SK-N-SH (cell line): ENCODE results near the gene BTRC. TPM values are rescaled to one million over a fixed set of nuclear protein-coding genes. Genes with fewer than 3 reads are reported as not detected.

Source experiments
- CTCF ChIA-PET: fragments of 300-600, 350-600 bp; formaldehyde crosslinking; extraction: SDS; loops from one replicate; lab custom pipeline; 2021; lab: Yijun Ruan, JAX
- POLR2A ChIA-PET: fragments of 350-600 bp; sonication (Branson Sonifier 250); formaldehyde crosslinking; extraction: SDS; loops from one replicate; lab custom pipeline; 2020; ENCODE audit warnings: antibody characterized with exemption, inconsistent platforms; lab: Yijun Ruan, JAX
- DNase-seq: peaks from one replicate; pipeline ENCODE4 v3.0.0; 2012
- H2AFZ ChIP-seq: fragments of 200-600 bp; sonication (generic); 2 replicates; pipeline ENCODE4 v1.8.1; 2016; ENCODE audit warnings: antibody characterized with exemption, mild to moderate bottlenecking, low read depth
- H3F3A ChIP-seq: fragments of 200-600 bp; sonication (generic); replicated peaks from 2 replicates; pipeline ENCODE3; 2016; ENCODE audit warnings: antibody characterized with exemption, mild to moderate bottlenecking; ENCODE audit not compliant: insufficient read depth
- H3K27ac ChIP-seq, 2 experiments: fragments of 200-500 bp in 1 of 2; fragments of 200-600 bp in 1 of 2; sonication (Bioruptor generic) in 1 of 2; sonication (generic), shearing (Covaris generic) in 1 of 2; 2 replicates each; pipeline versions ENCODE4 v1.5.1 to v1.6.1; 2014 to 2016; ENCODE audit warnings: low read depth in 2 of 2, inconsistent platforms in 1 of 2, low read length in 1 of 2, mild to moderate bottlenecking in 1 of 2, mixed read lengths in 1 of 2
- H3K27me3 ChIP-seq: fragments of 200-600 bp; sonication (generic), shearing (Covaris generic); 2 replicates; pipeline ENCODE4 v1.6.1; 2016; ENCODE audit warnings: mixed run types; ENCODE audit not compliant: insufficient read depth
- H3K36me3 ChIP-seq, 2 experiments: fragments of 200-500 bp in 1 of 2; fragments of 200-600 bp in 1 of 2; sonication (Bioruptor generic) in 1 of 2; sonication (generic) in 1 of 2; replicated peaks in 1 of 2; 2 replicates each; pipeline versions ENCODE3 to v1.5.1; 2014 to 2016; ENCODE audit warnings: low read length in 1 of 2, mild to moderate bottlenecking in 1 of 2; ENCODE audit not compliant: insufficient read depth in 2 of 2, control insufficient read depth in 1 of 2
- H3K4me1 ChIP-seq, 2 experiments: fragments of 200-500 bp in 1 of 2; fragments of 200-600 bp in 1 of 2; sonication (Bioruptor generic) in 1 of 2; sonication (generic), shearing (Covaris generic) in 1 of 2; 2 replicates each; pipeline versions ENCODE4 v1.5.1 to v1.6.1; 2014 to 2016; ENCODE audit warnings: low read depth in 1 of 2, low read length in 1 of 2, mixed run types in 1 of 2; ENCODE audit not compliant: insufficient read depth in 2 of 2, control insufficient read depth in 1 of 2
- H3K4me2 ChIP-seq: fragments of 200-600 bp; sonication (generic), shearing (Covaris generic); 2 replicates; pipeline ENCODE4 v1.6.1; 2017; ENCODE audit warnings: mixed run types
- H3K4me3 ChIP-seq, 2 experiments: fragments of 200-500 bp in 1 of 2; fragments of 200-600 bp in 1 of 2; sonication (Bioruptor generic) in 1 of 2; sonication (generic), shearing (Covaris generic) in 1 of 2; 2 replicates each; pipeline versions ENCODE4 v1.5.1 to v1.8.1; 2014 to 2016; ENCODE audit warnings: low read depth in 2 of 2, inconsistent platforms in 1 of 2, low read length in 1 of 2, mild to moderate bottlenecking in 1 of 2, mixed read lengths in 1 of 2, moderate library complexity in 1 of 2
- H3K79me2 ChIP-seq: fragments of 200-600 bp; sonication (generic); 2 replicates; pipeline ENCODE4 v1.8.1; 2017; ENCODE audit warnings: mild to moderate bottlenecking; ENCODE audit not compliant: insufficient read depth
- H3K9ac ChIP-seq: fragments of 200-600 bp; sonication (generic); 2 replicates; pipeline ENCODE4 v1.6.1; 2017; ENCODE audit warnings: mixed run types
- H3K9me2 ChIP-seq: fragments of 200-600 bp; sonication (generic); 2 replicates; pipeline ENCODE4 v1.6.1; 2017; ENCODE audit warnings: mixed run types
- H3K9me3 ChIP-seq: fragments of 200-600 bp; sonication (generic); 2 replicates; pipeline ENCODE4 v1.6.1; 2017; ENCODE audit warnings: mixed run types, mild to moderate bottlenecking, moderate library complexity
- H4K20me1 ChIP-seq: fragments of 200-600 bp; sonication (generic); 2 replicates; pipeline ENCODE4 v1.6.1; 2017; ENCODE audit warnings: mild to moderate bottlenecking, mixed run types; ENCODE audit not compliant: insufficient read depth
- FOSL2 ChIP-seq: IDR thresholded peaks from 2 replicates; pipeline ENCODE4 v1.4.0; 2012; ENCODE audit warnings: low read depth, mild to moderate bottlenecking, moderate library complexity, borderline replicate concordance
- MEF2A ChIP-seq: IDR thresholded peaks from 2 replicates; pipeline ENCODE4 v1.4.0; 2012; ENCODE audit warnings: low read depth, borderline replicate concordance
- NFIC ChIP-seq: IDR thresholded peaks from 2 replicates; pipeline ENCODE4 v1.4.0; 2012; ENCODE audit warnings: borderline replicate concordance
- RAD21 ChIP-seq: IDR thresholded peaks from 2 replicates; pipeline ENCODE4 v1.6.1; 2012; ENCODE audit warnings: mild to moderate bottlenecking, low read length
- REST ChIP-seq: IDR thresholded peaks from 2 replicates; pipeline ENCODE4 v1.6.1; 2012; ENCODE audit warnings: mild to moderate bottlenecking, low read depth, low read length, moderate library complexity
- YY1 ChIP-seq: IDR thresholded peaks from 2 replicates; pipeline ENCODE4 v1.4.0; 2012; ENCODE audit warnings: low read depth, mild to moderate bottlenecking
- ZBTB33 ChIP-seq: IDR thresholded peaks from 2 replicates; pipeline ENCODE4 v1.4.0; 2012; ENCODE audit warnings: low read depth, borderline replicate concordance
- WGBS: methylation state at CpG from one replicate; pipeline ENCODE4 v1.1.6; 2017; ENCODE audit warnings: low lambda C conversion rate; 5-methylcytosine and 5-hydroxymethylcytosine counted together
- polyA plus RNA-seq, 3 experiments: library from polyadenylated mRNA; depleted of rRNA; stranded (reverse); fragments of >200 nt; gene quantifications; 2 replicates each; pipeline ENCODE4 v1.2.3, GENCODE V29; 2012
- TF ChIP-seq, protein P1 (sequence below): fragments of 150-350 bp; IDR thresholded peaks from 2 replicates; pipeline ENCODE4 v1.6.1; 2017; ENCODE audit warnings: antibody characterized with exemption, low read length, low read depth, borderline replicate concordance
- TF ChIP-seq, protein P2 (sequence below): IDR thresholded peaks from 2 replicates; pipeline ENCODE4 v1.4.0; 2012; ENCODE audit warnings: low read depth, borderline replicate concordance

BTRC gene
- polyA plus RNA-seq, 1 of the 3 experiments (the other 2 are of a cell fraction), result 6.5 TPM

DNA sequence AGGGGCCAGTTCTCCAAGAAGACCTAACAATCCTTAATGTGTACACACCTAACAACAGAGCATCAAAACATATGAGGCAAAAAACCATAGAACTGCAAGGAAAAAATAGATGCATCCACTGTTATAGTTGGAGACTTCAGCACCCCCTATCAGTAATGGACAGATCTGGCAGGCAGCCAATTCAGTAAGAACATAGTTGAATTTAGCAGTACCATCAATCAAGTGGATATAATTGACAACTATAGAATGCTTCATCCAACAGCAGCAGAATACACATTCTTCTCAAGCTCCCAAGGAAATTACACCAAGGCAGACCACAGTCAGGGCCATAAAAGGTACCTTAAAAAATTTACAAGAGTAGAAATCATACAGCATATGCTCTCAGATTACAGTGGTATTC is 191.9 kb downstream of the BTRC start:
- Histone ChIP-seq H3K9ac (no peak overlapping the region), H3K4me3 (no peak overlapping the region), H3K27ac (no peak overlapping the region), H2AFZ (no peak overlapping the region), H3F3A (no peaks in the 10 kb centered on the region), H3K9me2 (no peaks in the 10 kb centered on the region), H3K4me1 (no peaks in the 10 kb centered on the region), H3K4me2 (no peak overlapping the region), H3K9me3 (no peaks in the 10 kb centered on the region), H3K27me3 (no peaks in the 10 kb centered on the region), H4K20me1 (no peaks in the 10 kb centered on the region), H3K36me3 (peaks cover 4 to 6% of the 10 kb centered on the region in 2 experiments), H3K79me2 (no peaks in the 10 kb centered on the region)
- TF ChIP-seq NFIC, result peak; percentile 15; the same call in 1 of the 2 replicates
- TF ChIP-seq REST, result no peak
- ChIA-PET CTCF (interaction anchor here (1.2 to 2.8 kb wide), 6 partner anchors 8 to 331 kb away, joined by 3 to 13 read pairs (median 4); no protein-coding TSS in a partner anchor), POLR2A (no interaction called here)
- DNase-seq, result peak; percentile 32

GRCh38 chr10:101550965-101551364 is 197.0 kb downstream of the BTRC start:
- Histone ChIP-seq H3K4me1 (no peaks in the 10 kb centered on the region), H3K9me3 (no peaks in the 10 kb centered on the region), H3K9ac (no peak overlapping the region), H3K27ac (no peak overlapping the region), H3K4me3 (no peak overlapping the region), H3F3A (no peaks in the 10 kb centered on the region), H3K27me3 (no peaks in the 10 kb centered on the region), H3K79me2 (no peaks in the 10 kb centered on the region), H3K9me2 (no peaks in the 10 kb centered on the region), H3K4me2 (no peak overlapping the region), H4K20me1 (no peaks in the 10 kb centered on the region), H2AFZ (no peak overlapping the region), H3K36me3 (peaks cover 4 to 29% of the 10 kb centered on the region in 2 experiments)
- POLR2A ChIA-PET, result no interaction called here
- CTCF ChIA-PET, result interaction anchor here (1.6 kb wide), 1 partner anchor 30 kb away, joined by 4 read pairs; no protein-coding TSS in a partner anchor
- no peak for DNase-seq
- no peak for TF ChIP-seq RAD21
- no peak for TF ChIP-seq YY1
- TF ChIP-seq, protein P1, sequence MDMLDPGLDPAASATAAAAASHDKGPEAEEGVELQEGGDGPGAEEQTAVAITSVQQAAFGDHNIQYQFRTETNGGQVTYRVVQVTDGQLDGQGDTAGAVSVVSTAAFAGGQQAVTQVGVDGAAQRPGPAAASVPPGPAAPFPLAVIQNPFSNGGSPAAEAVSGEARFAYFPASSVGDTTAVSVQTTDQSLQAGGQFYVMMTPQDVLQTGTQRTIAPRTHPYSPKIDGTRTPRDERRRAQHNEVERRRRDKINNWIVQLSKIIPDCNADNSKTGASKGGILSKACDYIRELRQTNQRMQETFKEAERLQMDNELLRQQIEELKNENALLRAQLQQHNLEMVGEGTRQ, result no peak
- 83% methylated on average over 2 of the region's 2 CpGs for WGBS

DNA sequence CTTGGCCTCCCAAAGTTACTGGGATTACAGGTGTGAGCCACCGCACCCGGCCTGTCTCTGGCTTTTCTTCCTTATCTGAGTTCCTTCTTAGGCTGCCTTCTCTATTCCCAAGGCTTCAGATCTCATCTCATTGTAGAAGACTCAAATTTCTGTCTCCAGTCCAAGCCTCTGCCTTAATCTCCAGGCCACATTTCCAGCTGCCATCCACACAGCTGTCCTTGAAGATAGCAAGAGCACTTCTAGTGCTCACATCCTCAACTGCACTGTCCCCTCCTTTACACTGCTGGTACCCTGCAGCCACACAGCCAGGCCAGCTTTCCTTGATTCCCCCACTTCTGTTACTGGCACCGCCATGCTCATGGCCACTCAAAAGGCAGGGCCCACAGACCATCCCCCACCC is 198.5 kb downstream of the BTRC start:
- POLR2A ChIA-PET, result no interaction called here
- 93% methylated on average over 3 of the region's 3 CpGs for WGBS
- no peak for TF ChIP-seq MEF2A
- no peak for TF ChIP-seq RAD21
- TF ChIP-seq FOSL2, result no peak
- TF ChIP-seq ZBTB33, result no peak
- TF ChIP-seq REST, result no peak
- TF ChIP-seq, protein P2, sequence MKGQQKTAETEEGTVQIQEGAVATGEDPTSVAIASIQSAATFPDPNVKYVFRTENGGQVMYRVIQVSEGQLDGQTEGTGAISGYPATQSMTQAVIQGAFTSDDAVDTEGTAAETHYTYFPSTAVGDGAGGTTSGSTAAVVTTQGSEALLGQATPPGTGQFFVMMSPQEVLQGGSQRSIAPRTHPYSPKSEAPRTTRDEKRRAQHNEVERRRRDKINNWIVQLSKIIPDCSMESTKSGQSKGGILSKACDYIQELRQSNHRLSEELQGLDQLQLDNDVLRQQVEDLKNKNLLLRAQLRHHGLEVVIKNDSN, result no peak

More for the DNA sequence above, 198.5 kb downstream of the BTRC start:
- H3K9me2 ChIP-seq, result no peaks in the 10 kb centered on the region
- no peak overlapping the region for H3K27ac ChIP-seq
- no peak overlapping the region for H3K4me2 ChIP-seq
- no peaks in the 10 kb centered on the region for H3K79me2 ChIP-seq
- no peak for DNase-seq
- CTCF ChIA-PET, result interaction anchor here (10.1 kb wide), 1 partner anchor 18 kb away, joined by 58 read pairs; no protein-coding TSS in a partner anchor
- no peaks in the 10 kb centered on the region for H3F3A ChIP-seq
- H2AFZ ChIP-seq, result no peak overlapping the region
- H3K27me3 ChIP-seq, result no peaks in the 10 kb centered on the region
- H3K36me3 ChIP-seq, result peaks cover 0 to 31% of the 10 kb centered on the region in 2 experiments
- H3K4me3 ChIP-seq, result no peak overlapping the region
- H3K9ac ChIP-seq, result no peak overlapping the region
- H3K4me1 ChIP-seq, result peaks cover 0 to 7% of the 10 kb centered on the region in 2 experiments; a peak in 1 of 4 replicates
- H3K9me3 ChIP-seq, result no peaks in the 10 kb centered on the region
- H4K20me1 ChIP-seq, result no peaks in the 10 kb centered on the region
